IPS DF 4.7 (cell line): ENCODE results near the gene CTDSPL2.
"Not testable (repeated sequence)": the region's sequence is repeated elsewhere in the genome, so short reads cannot be mapped to it uniquely, and the experiment has no call there.

Source experiments
- DNase-seq: peaks from one replicate; pipeline ENCODE4 v3.0.0-alpha.2; 2013; ENCODE audit warnings: low spot score; ENCODE audit errors: extremely low read depth

The CTDSPL2 gene

DNA sequence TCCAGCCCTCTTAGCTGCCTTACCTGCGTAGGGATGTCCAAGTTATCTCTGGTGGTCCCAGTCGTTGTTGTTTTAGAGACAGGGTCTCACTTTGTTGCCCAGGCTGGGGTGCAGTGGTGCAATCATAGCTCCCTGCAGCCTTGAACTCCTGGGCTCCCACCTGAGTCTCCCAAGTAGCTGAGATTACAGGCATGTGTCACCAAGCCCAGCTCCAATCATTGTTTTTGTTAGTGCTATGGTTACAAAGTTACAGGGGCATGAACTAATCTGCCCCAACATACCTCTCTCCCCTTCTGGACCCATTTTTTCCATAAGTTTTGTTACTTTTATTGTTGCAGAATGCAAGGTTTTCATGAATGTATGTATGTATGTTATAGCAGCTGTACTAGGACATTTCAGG, 54.7 kb downstream of the CTDSPL2 start:
- DNase-seq = no peak

DNA sequence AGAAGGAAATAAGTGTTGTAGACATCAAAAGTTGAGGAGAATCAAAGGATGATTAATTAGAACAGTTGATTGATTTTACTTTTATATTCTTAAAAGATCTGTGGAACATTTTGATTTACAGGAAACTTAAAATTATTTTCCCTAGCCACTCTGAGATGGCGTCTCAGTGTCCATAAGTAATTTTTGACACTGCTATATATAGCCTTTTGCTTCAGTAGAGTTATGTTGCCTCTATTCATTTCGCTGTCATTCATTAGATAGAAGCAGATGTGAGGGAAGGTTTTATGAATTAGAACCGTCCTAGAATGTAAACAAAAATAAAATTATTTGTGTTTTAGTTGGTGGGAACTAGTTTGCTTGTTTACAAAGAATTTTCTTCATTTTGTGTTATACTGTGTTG, 58.5 kb downstream of the CTDSPL2 start:
- no peak for DNase-seq

DNA sequence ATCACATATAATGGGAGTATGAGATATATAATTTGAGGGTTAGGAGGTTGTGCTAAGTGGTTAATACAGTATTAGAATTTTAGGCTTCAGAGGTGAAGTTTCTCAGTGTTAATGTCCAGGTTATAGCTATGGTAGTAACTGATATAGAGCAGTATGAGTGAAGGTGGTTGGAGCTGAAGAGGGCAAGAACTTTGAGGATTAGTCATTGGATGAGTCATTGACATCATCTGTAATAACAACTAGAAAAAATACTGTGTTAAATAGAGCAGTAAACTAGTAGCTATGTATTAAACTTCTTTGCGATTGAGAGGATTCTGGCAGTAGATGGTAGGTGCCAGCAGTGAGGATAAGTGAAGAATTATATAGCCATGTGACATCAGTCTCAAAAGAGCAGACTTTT, 62.0 kb downstream of the CTDSPL2 start:
- DNase-seq = no peak

DNA sequence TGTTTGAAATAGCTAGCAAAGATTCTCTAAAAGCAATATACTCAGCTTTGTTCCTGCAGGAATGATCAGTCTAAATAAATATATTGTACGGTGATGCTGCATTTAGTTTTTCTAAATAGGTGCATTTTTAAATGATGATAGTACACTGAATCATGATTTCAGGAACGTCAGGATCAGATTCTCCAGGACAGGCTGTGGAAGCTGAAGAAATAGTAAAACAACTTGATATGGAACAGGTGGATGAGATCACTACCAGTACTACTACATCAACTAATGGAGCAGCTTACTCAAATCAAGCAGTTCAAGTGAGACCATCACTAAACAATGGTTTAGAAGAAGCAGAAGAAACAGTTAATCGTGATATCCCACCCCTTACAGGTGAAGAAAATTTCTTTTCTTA, 63.2 kb downstream of the CTDSPL2 start:
- no peak for DNase-seq

DNA sequence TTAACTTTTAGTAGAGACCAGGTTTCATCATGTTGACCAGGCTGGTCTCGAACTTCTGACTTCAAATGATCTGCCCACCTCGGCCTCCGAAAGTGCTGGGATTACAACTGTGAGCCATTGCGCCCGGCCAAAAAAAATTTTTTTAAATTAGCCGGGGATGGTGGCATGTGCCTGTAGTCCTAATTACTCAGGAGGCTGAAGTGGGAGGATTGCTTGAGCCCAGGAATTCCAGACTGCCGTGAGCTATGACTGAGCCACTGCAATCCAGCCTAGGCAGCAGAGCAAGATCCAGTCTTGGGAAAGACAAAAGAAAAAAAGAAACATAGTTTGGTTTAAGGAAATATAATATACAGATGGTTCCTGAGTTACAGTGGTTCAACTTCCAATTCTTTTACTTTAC, 64.6 kb downstream of the CTDSPL2 start:
- no peak for DNase-seq

DNA sequence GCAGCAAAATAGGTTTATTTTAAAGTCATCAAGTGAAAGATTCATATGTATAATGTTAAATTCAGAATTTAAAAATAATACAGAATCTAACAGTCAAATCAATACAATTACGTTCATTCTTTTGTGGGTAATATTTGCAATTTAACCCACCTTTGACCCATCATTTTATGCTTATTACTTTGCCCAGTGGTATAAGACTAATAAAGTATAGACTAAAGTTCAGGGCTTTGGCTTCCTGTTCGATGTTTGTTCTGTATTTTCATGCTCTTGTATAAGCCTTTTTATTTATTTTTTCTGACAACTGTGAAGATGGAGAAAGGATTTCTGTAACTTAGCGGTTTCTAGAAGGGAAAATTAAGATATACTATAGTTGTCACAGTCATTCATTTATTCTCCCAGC, 65.2 kb downstream of the CTDSPL2 start:
- DNase-seq = no peak

DNA sequence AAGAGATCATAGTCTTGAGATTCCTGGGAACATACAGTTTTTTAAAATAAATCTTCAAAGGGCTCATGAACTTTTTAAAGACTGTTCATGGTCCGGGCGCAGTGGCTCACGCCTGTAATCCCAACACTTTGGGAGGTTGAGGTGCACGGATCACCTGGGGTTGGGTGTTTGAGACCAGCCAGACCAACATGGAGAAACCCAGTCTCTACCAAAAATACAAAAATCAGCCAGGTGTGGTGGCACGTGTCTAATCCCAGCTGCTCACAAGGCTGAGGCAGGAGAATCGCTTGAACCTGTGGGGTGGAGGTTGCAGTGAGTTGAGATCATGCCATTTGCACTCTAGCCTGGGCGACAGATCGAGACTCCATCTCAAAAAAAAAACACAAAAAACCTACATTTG, 68.1 kb downstream of the CTDSPL2 start:
- DNase-seq = no peak

DNA sequence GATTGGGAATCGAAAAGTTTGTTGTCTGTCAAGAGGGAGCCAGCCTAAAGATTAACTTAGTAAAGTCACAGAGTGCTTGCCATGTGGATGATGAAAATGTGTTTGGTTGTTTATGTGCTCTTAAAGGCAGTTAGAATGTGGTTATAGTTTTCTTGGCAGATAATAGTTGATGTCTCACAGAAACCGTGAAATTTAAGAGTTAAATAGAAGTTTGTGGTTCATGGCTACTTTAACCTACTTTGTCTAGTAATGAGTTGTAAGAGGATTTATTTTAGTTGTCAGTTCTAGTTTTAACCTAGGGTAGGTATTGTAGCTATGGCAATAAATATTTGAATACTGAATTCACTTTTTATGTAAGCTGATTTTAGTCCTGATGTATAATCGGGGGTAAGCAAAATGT, 73.1 kb downstream of the CTDSPL2 start:
- no peak for DNase-seq

DNA sequence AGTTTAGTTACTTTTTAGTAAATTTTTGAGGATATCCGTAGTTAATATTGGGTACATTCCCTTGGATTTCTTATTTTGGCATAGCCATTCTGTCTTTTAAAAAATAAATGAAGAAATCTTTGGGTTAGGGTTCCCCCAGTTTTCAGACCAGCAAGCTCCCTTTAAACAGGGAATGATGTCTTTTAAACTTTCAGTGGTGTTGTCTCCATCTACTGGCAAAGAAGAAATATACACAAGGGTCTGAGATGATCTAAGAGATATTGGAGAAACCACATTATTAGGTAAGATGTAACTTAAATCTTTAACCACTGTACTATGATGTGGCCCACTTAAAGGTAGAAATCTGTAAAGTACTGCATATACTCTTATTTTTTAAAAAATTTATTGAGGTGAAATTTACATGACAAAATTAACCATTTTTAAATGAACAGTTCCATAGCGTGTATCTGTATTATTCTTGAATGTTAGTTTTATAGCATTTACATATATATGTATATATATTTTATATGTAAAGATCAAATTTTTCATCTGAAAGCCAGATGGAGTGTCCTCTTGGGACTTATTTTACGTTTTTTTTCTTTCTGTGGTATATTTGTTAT, 74.4 kb downstream of the CTDSPL2 start:
- DNase-seq = peak; percentile 11

DNA sequence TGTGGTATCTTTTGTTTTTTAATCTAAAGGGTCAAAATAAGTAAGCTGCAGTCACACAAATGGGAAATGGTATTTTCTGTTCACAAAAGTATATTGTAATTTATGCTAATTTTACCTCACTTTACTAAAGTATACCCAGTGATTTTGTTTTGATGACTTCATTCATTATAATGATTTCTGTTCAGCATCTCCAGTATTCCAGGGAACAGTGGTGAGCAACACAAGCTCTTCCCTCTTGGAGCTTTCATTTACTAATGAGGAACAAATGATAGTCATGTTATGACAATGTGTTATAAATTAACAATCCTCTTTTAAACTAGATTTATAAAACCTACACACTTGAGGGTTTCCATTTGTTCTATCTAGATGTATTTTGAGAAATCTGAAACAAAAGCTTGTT, 89.0 kb downstream of the CTDSPL2 start:
- DNase-seq = no peak

DNA sequence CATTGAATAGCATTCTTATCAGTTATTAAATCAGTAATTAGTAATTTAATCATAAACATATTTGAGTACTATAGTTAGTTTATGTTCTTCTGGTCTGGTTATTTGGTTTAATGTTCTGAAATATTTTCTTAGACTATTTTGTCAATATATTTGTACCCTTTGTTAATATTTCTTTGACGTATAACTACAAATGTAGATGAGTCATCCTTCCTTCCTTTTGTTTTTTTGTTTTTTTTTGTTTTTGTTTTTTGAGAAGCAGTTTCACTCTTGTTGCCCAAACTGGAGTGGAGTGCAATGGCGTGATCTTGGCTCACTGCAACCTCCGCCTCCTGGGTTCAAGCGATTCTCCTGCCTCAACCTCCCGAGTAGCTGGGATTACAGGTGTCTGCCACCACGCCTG, 92.1 kb downstream of the CTDSPL2 start:
- DNase-seq = no peak

DNA sequence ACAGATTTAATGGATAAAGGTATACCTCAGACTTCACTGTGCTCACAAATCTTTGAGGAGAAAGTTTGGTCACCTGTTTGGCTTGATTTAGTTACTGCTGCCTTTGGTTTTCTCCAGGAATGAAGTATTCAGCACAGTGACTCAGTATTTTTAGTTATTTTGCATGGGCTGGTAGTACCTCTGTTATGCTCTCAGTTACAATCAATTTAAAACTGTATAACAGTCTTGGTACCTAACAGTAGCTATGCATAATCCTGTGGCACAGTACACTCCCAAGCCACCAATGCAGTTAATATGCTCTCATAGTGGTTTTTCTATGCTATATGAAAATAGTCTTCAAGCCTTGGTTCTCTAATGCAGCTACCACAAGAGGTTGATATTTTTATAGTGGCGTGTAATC, 97.6 kb downstream of the CTDSPL2 start:
- DNase-seq = no peak

DNA sequence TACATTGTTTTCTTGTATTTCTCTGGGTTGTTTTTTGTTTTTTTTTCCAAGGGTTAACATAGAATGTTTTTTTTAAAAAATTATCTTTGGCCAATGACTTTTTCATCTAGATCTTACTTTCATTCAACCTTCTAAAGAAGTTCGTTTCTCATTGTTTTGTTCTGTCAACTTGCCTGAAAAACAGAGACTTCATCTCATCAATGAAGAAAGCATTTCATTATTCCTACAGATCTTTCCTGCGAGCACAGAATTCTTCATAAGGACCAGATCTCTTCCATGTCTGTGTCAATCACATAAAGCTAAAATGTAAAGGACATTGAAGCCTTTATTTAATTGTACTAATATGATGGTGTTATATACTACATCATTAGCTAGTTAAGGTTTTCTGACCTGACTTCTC, 99.8 kb downstream of the CTDSPL2 start:
- DNase-seq = no peak

DNA sequence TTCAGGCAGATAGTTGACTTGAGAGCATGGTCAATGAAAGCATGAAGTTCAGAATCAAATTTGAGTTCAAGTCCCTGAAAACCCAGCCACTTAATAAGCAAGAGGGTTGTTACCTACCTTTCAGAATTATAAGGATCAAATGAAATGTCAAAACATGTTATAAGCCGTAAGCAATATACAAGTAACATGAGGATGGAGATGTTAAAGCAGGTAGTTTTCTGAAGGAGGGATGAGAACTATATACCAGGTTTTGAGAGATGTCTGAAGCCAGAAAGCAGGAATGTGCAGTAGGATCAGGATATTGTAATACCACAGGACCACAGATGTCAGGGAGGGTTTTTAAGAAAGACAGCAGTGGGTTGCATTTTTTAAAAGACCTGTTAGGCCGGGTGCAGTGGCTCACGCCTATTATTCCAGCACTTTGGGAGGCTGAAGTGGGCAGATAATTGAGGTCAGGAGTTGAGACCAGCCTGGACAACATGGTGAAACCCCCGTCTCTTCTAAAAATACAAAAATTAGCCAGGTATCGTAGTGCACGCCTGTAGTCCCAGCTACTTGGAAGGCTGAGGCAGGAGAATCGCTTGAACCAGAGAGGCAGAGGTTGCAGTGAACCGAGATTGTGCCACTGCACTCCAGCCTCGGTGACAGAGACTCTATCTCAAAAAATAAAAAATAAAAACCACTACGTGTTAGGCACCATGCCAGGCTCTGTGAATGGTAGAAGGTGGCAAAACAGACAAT, 102.6 kb downstream of the CTDSPL2 start:
- no peak for DNase-seq

DNA sequence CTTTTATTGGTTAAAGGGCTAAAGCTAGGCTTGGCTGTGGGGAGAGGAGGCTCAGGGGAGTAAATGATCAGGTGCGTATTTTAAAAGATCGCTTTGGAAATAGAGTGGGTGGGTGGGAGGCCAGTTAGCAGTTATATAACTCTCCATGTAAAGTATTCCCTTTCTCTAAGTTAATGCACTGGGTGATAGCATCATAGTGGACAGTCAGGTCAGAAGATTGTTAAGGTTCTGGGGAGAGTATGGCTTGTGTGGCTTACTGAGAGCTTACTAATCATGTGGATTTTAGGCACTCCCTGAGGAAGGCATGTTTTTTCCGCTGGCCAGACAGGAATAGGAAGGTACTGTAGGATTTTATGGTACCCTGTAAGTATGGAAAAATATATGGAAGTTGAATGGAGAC, 103.2 kb downstream of the CTDSPL2 start:
- DNase-seq = no peak

DNA sequence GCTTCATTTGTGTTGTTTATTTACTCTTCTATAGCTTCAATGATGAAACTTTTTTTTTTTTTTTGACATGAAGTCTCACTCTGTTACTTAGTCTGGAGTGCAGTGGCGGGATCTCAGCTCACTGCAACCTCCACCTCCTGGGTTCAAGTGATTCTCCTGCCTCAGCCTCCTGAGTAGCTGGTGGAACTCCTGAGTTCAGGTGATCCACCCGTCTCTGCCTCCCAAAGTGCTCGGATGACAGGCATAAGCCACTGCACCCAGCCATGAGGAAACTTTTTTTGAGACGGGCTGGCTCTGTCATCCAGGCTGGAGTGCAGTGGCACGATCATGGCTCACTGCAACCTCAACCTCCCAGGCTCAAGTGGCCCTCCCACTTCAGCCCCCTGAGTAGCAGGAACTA, 104.8 kb downstream of the CTDSPL2 start:
- not testable (repeated sequence) for DNase-seq

DNA sequence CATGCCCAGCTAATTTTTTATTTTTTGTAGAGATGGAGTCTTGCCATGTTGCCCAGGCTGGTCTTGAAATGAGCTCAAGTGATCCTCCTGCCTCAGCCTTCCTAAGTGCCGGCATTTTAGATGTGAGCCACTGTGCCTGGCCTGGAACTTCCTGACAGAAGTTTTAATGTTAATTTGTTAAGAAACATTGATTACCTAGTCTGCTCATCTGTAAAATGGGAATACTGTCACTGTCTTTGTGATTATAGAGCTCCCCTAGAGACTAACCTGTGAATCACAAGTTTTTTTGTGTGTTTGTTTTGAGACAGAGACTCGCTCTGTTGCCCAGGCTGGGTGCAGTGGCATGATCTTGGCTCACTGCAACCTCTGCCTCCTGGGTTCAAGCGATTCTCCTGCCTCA, 105.3 kb downstream of the CTDSPL2 start:
- no peak for DNase-seq

DNA sequence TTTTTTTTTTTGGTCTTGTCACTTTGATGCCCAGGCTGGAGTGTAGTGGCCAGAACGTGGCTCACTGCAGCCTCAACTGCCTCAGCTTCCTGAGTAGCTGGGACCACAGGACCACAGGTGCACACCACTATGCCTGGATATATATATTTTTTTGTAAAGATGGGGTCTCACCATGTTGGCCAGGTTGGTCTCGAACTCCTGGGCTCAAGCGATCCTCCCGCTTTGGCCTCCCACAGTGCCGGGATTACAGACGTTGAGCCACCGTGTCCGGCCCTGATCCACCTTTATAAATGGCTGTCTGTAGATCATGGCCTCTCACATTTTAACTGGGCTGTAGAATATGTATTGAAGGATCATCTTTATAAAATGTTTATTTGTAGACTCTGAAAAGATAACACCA, 107.7 kb downstream of the CTDSPL2 start:
- no peak for DNase-seq

DNA sequence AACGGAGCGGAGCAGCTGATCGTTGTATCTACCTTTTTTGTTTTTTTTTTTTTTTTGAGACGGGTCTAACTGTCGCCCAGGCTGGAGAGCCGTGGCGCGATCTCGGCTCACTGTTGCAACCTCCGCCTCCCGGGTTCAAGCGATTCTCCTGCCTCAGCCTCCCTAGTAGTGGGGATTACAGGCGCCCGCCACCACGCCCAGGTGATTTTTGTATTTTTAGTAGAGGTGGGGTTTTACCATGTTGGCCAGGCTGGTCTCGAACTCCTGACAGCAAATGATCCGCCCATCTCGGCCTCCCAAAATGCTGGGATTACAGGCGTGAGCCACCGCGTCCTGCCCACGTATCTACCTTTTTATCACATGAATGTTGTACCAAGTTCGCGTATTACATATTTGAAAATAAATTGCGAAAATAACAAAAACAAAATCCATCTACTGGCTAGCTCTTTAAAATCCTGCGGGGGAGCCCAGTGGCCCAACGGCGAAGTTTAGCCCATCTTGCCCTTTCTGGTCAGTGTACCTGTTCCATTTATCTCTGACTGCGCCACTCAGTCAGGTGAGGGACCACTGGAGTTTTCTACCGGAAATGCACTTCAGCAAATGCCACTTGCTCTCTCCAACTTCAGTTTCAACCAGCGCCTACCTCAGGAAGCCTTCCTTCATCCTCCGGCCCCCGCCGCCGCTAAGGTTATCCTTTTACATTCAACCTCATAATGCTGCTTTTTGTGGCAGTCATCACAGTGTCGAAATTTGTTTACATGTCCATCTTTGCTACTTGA, 108.3 kb downstream of the CTDSPL2 start:
- no peak for DNase-seq

DNA sequence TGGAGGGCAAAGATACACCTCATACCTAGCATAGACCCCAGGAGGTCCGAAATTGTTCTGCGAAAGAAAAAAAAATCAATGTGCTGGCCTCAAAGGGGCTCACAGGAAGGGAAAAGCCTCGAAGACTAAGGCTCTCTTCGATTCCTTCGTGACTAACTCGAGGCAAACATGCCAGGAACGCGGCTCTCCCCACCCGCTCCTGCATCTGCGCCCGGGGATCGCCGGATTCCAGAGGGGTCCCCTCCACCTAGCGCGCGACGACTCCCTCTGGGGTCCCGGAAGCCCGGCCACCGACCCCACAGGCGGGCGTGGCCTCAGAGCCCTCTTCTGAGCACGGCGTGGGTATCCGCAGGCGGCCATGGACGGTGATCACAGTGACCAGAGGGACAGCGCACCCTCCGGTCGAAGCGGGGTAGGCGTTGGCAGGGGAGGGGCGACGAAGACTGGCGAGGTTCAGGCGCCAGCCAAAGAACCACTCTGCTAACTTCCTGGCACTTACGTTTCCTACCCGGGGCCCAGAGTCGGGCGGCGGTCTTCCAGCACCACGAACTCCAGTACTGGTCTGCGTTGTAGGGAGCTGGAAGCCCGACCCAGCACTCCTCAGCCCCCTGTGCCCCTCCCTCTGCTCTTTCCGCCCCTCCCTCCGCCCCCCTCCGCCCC, 109.0 kb downstream of the CTDSPL2 start:
- peak; percentile 25 for DNase-seq

DNA sequence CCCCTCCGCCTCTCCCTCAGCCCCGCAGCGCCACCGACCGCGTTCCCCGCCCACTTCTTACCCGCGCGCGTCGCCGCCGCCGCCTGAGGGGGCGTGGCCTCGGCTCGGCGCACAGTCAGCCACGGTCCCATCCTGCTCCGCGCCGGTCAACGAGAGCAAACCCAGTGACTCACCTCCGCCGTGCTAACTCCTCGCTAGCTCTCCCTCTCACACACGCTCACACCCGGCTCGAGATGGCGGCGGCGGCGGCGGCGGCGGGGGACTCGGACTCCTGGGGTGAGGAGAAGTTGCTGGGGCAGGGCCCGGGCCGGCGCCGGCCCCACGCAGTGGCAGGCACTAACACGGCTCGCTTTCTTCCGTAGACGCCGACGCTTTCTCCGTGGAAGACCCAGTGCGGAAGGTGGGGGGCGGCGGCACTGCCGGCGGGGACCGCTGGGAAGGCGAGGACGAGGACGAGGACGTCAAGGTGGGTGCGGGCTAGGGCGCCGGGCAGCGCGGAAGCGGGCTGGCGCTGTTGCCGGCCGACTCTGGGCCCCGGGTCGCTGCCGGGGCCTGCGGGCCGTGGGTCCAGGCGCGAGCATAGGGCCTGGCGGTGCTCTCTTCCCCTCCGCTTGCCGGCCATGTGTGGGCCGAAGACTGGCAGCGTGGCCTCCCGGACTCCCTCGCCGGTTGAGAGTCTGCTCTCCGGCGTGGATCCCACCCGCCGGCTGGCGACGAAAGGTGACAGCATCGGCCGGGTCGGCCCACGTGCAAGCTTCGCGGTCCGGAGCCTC, 109.7 kb downstream of the CTDSPL2 start, which contains the start of gene EIF3J:
Gene EIF3J (plus strand): TSS at position 186 of the 773 bp plus-strand sequence. CDS start 48 bp downstream, at position 234.
- peak; percentile 56 for DNase-seq
